GM12878 (cell line): ENCODE data around the gene VASH1. TPM values are rescaled to one million over a fixed set of nuclear protein-coding genes. Genes with fewer than 3 reads are reported as not detected.
A peak's percentile ranks its signal among the peaks of the same experiment; 100 is the strongest.

Experiments
- ATAC-seq: fragments of 200-7000 bp; cut with Tn5 transposase; 3 replicates; pipeline ENCODE4 v1.9.1; 2020; ENCODE audit warnings: mild to moderate bottlenecking, moderate library complexity
- BruUV-seq: library from RNA; stranded (reverse); fragments of 400-500 nt; replicated peaks from 2 replicates; lab custom pipeline; 2021; lab: Mats Ljungman, UMichigan
- CTCF ChIA-PET: fragments of 300-600 bp; sonication (Branson Sonifier 250); formaldehyde crosslinking; extraction: SDS; loops from one replicate; lab custom pipeline; 2021; ENCODE audit warnings: inconsistent platforms; lab: Yijun Ruan, JAX
- POLR2A ChIA-PET: fragments of 350-600 bp; formaldehyde crosslinking; extraction: SDS; loops from one replicate; lab custom pipeline; 2021; ENCODE audit warnings: inconsistent platforms; lab: Charles Lee
- RAD21 ChIA-PET: fragments of 300-600 bp; sonication (Branson Sonifier 250); formaldehyde crosslinking; loops from one replicate; lab custom pipeline; 2023; ENCODE audit warnings: antibody characterized with exemption; ENCODE audit not compliant: unreplicated experiment; lab: Charles Lee
- SMC1A ChIA-PET: fragments of 300-600 bp; sonication (Branson Sonifier 250); formaldehyde crosslinking; loops from one replicate; lab custom pipeline; 2023; ENCODE audit not compliant: unreplicated experiment, uncharacterized antibody; lab: Charles Lee
- DNase-seq: peaks from one replicate; pipeline ENCODE4 v3.0.0-alpha.2; 2011; ENCODE audit warnings: low read depth, low spot score
- FAIRE-seq: peaks from 3 replicates; lab custom pipeline; 2011; peaks lifted over from hg19 to GRCh38; lab: Jason Lieb, UNC
- H2AFZ ChIP-seq: 2 replicates; pipeline ENCODE4 v1.6.0; 2011; ENCODE audit warnings: low read depth, low read length, control low read depth; ENCODE audit not compliant: control insufficient read depth
- H3K27ac ChIP-seq: 2 replicates; pipeline ENCODE4 v1.5.1; 2011; ENCODE audit warnings: control low read depth; ENCODE audit not compliant: control insufficient read depth, insufficient read depth
- H3K27me3 ChIP-seq, 2 experiments: replicated peaks in 1 of 2; 2 replicates each; pipeline versions ENCODE4 v1.6.0 to v1.6.1; 2011; ENCODE audit warnings: low read length in 1 of 2; ENCODE audit not compliant: control insufficient read depth in 2 of 2, insufficient read depth in 2 of 2
- H3K36me3 ChIP-seq, 2 experiments: 2 replicates each; pipeline ENCODE4 v1.5.1; 2011; ENCODE audit warnings: low read length in 1 of 2; ENCODE audit not compliant: control insufficient read depth in 2 of 2, insufficient read depth in 2 of 2
- H3K4me1 ChIP-seq: 2 replicates; pipeline ENCODE4 v1.6.1; 2011; ENCODE audit warnings: mild to moderate bottlenecking, low read length, moderate library complexity, mixed read lengths; ENCODE audit not compliant: control insufficient read depth, insufficient read depth
- H3K4me2 ChIP-seq: 2 replicates; pipeline ENCODE4 v1.6.0; 2011; ENCODE audit warnings: control low read depth; ENCODE audit not compliant: control insufficient read depth, insufficient read depth
- H3K4me3 ChIP-seq: fragments of 200-600 bp; sonication (generic); 2 replicates; pipeline ENCODE4 v1.5.1; 2016
- H3K79me2 ChIP-seq: 2 replicates; pipeline ENCODE4 v1.6.0; 2011; ENCODE audit warnings: low read length; ENCODE audit not compliant: control insufficient read depth, insufficient read depth
- H3K9ac ChIP-seq: 2 replicates; pipeline ENCODE4 v1.8.0; 2011; ENCODE audit warnings: low read length, control low read depth, mixed read lengths; ENCODE audit not compliant: control insufficient read depth, insufficient read depth
- H3K9me3 ChIP-seq: replicated peaks from 3 replicates; pipeline ENCODE4 v1.5.1; 2011; ENCODE audit warnings: mild to moderate bottlenecking, low read length; ENCODE audit not compliant: control insufficient read depth, insufficient read depth
- H4K20me1 ChIP-seq: 2 replicates; pipeline ENCODE4 v1.6.0; 2011; ENCODE audit not compliant: control insufficient read depth, insufficient read depth
- CEBPB ChIP-seq, 2 experiments: fragments of 150-350 bp in 1 of 2; IDR thresholded peaks; 2 replicates each; pipeline ENCODE4 v1.6.1; 2012 to 2014; ENCODE audit warnings: low read depth in 2 of 2, low read length in 2 of 2, borderline replicate concordance in 1 of 2, inconsistent platforms in 1 of 2
- CUX1 ChIP-seq: IDR thresholded peaks from 2 replicates; pipeline ENCODE4 v1.6.1; 2012; ENCODE audit warnings: improper control_type of control experiment, low read depth, low read length; ENCODE audit not compliant: insufficient replicate concordance
- MTA3 ChIP-seq: IDR thresholded peaks from 2 replicates; pipeline ENCODE4 v1.6.1; 2012; ENCODE audit warnings: low read length, inconsistent platforms, borderline replicate concordance
- NFXL1 ChIP-seq: fragments of 450-650 bp; IDR thresholded peaks from 2 replicates; pipeline ENCODE4 v1.6.1; 2017; ENCODE audit warnings: antibody characterized with exemption, mild to moderate bottlenecking, borderline replicate concordance
- SIX5 ChIP-seq: IDR thresholded peaks from 2 replicates; pipeline ENCODE4 v1.6.1; 2011; ENCODE audit warnings: mild to moderate bottlenecking, low read depth, low read length, moderate library complexity; ENCODE audit not compliant: severe bottlenecking
- SMAD1 ChIP-seq: fragments of 450-650 bp; IDR thresholded peaks from 2 replicates; pipeline ENCODE4 v1.6.1; 2018; ENCODE audit warnings: mild to moderate bottlenecking, low read depth; ENCODE audit not compliant: partially characterized antibody
- TBL1XR1 ChIP-seq: IDR thresholded peaks from 2 replicates; pipeline ENCODE4 v1.6.1; 2012; ENCODE audit warnings: low read depth, low read length, improper control_type of control experiment
- ZNF384 ChIP-seq: IDR thresholded peaks from 2 replicates; pipeline ENCODE4 v1.6.1; 2012; ENCODE audit warnings: low read depth, mild to moderate bottlenecking, low read length, improper control_type of control experiment, borderline replicate concordance
- WGBS: methylation state at CpG from one replicate; pipeline ENCODE4 v1.1.6; 2016; ENCODE audit warnings: low lambda C conversion rate; ENCODE audit not compliant: insufficient replicate concordance, insufficient coverage; ENCODE audit errors: missing lambda C conversion rate; 5-methylcytosine and 5-hydroxymethylcytosine counted together
- in situ Hi-C: fragments of 300-500 bp; cut with MboI; formaldehyde crosslinking; loops from 9 replicates; pipeline ENCODE4 v1.14.3; 2018; ENCODE audit warnings: mixed read lengths
- intact Hi-C: fragments of 100-400 bp; cut with micrococcal nuclease; formaldehyde crosslinking; loops from one replicate; pipeline ENCODE4 v1.14.2; 2022; ENCODE audit not compliant: unreplicated experiment
- polyA plus RNA-seq, 11 experiments: library from polyadenylated mRNA; depleted of rRNA in 4 of 11; unstranded in 6 of 11; stranded (reverse) in 5 of 11; fragments of >200 nt; fragmentation: Nextera tagmentation in 4 of 11; fragmentation: Illumina TruSeq in 1 of 11; extraction: Ambion mirVana in 4 of 11; extraction: Trizol in 1 of 11; gene quantifications; 1 replicate in 1 of 11; 2 replicates in 10 of 11; pipeline versions ENCODE4 v1.2.1 to v1.2.3, GENCODE V29; 2011 to 2016; ENCODE audit warnings: inconsistent platforms in 2 of 11, missing spikeins in 2 of 11, low read depth in 1 of 11
- total RNA-seq, 4 experiments: library from RNA; depleted of rRNA in 3 of 4; stranded (reverse); fragments of >200 nt in 3 of 4; fragmentation: Illumina TruSeq in 1 of 4; extraction: Trizol in 1 of 4; gene quantifications; 2 replicates each; pipeline versions ENCODE4 v1.2.1 to v1.2.3, GENCODE V29; 2013 to 2021
- TF ChIP-seq, protein P1 (sequence below): fragments of 450-650 bp; IDR thresholded peaks from 2 replicates; pipeline ENCODE4 v1.6.1; 2016; ENCODE audit warnings: mild to moderate bottlenecking
- TF ChIP-seq, protein P2 (sequence below): fragments of 450-650 bp; IDR thresholded peaks from 2 replicates; pipeline ENCODE4 v1.6.1; 2016; ENCODE audit warnings: mild to moderate bottlenecking, moderate library complexity, borderline replicate concordance

The VASH1 gene
- total and polyA plus RNA-seq, 10 of the 15 experiments (the other 5 are each of a cell fraction or from before 2014, with no cell fraction given), result 0.06 to 2.3 (median 0.53) TPM

- Histone ChIP-seq H4K20me1 (no peaks in the 10 kb centered on the region), H3K79me2 (no peaks in the 10 kb centered on the region), H3K9me3 (no peaks in the 10 kb centered on the region; the same call in 2 of the 3 replicates), H3K36me3 (no peaks in the 10 kb centered on the region), H2AFZ (peak overlapping the region; percentile 56), H3K4me3 (no peak overlapping the region), H3K27ac (peak overlapping the region; percentile 61), H3K4me2 (peak overlapping the region; percentile 72; the same call in 1 of the 2 replicates), H3K9ac (no peak overlapping the region), H3K4me1 (peaks cover 14% of the 10 kb centered on the region), H3K27me3 (no peaks in the 10 kb centered on the region)
- RAD21 ChIA-PET, result no interaction called here
- ATAC-seq (peak; percentile 89), DNase-seq (peak; percentile 34), FAIRE-seq (peak; percentile 75)
- POLR2A ChIA-PET, result no interaction called here
- 0% methylated on average over 3 of the region's 3 CpGs for WGBS
- intact Hi-C loops (no loop called here), in situ Hi-C loops (no loop called here)
- SMC1A ChIA-PET, result interaction anchor here (1.2 kb wide), 1 partner anchor 10 kb away, joined by 4 read pairs; no protein-coding TSS in a partner anchor
- no TSS peak for BruUV-seq
- CTCF ChIA-PET, result interaction anchor here (1.7 to 8.0 kb wide), 2 partner anchors 10 to 90 kb away, joined by 4 to 48 read pairs; no protein-coding TSS in a partner anchor
- TF ChIP-seq CUX1 (no peak), NFXL1 (no peak), SIX5 (no peak), SMAD1 (no peak), ZNF384 (no peak), MTA3 (no peak), TBL1XR1 (no peak), CEBPB (IDR thresholded peaks at IDR 0.05; ENCODE audit: borderline replicate concordance in 1 of 2, low read depth in 2 of 2, low read length in 2 of 2) (no peak)
- TF ChIP-seq, protein P1, sequence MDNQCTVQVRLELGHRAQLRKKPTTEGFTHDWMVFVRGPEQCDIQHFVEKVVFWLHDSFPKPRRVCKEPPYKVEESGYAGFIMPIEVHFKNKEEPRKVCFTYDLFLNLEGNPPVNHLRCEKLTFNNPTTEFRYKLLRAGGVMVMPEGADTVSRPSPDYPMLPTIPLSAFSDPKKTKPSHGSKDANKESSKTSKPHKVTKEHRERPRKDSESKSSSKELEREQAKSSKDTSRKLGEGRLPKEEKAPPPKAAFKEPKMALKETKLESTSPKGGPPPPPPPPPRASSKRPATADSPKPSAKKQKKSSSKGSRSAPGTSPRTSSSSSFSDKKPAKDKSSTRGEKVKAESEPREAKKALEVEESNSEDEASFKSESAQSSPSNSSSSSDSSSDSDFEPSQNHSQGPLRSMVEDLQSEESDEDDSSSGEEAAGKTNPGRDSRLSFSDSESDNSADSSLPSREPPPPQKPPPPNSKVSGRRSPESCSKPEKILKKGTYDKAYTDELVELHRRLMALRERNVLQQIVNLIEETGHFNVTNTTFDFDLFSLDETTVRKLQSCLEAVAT, result no peak
- TF ChIP-seq, protein P2, sequence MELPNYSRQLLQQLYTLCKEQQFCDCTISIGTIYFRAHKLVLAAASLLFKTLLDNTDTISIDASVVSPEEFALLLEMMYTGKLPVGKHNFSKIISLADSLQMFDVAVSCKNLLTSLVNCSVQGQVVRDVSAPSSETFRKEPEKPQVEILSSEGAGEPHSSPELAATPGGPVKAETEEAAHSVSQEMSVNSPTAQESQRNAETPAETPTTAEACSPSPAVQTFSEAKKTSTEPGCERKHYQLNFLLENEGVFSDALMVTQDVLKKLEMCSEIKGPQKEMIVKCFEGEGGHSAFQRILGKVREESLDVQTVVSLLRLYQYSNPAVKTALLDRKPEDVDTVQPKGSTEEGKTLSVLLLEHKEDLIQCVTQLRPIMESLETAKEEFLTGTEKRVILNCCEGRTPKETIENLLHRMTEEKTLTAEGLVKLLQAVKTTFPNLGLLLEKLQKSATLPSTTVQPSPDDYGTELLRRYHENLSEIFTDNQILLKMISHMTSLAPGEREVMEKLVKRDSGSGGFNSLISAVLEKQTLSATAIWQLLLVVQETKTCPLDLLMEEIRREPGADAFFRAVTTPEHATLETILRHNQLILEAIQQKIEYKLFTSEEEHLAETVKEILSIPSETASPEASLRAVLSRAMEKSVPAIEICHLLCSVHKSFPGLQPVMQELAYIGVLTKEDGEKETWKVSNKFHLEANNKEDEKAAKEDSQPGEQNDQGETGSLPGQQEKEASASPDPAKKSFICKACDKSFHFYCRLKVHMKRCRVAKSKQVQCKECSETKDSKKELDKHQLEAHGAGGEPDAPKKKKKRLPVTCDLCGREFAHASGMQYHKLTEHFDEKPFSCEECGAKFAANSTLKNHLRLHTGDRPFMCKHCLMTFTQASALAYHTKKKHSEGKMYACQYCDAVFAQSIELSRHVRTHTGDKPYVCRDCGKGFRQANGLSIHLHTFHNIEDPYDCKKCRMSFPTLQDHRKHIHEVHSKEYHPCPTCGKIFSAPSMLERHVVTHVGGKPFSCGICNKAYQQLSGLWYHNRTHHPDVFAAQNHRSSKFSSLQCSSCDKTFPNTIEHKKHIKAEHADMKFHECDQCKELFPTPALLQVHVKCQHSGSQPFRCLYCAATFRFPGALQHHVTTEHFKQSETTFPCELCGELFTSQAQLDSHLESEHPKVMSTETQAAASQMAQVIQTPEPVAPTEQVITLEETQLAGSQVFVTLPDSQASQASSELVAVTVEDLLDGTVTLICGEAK, result no peak
Measured at GRCh38 chr14:76720382-76720813, 40.9 kb upstream of the VASH1 start.
